Calu3 (cell line): ENCODE data around the gene SPTBN1. TPM values are rescaled to one million over a fixed set of nuclear protein-coding genes. Genes with fewer than 3 reads are reported as not detected.

Source experiments
- BruUV-seq: library from RNA; stranded (reverse); fragments of 400-500 nt; replicated peaks from 2 replicates; lab custom pipeline; 2021; lab: Mats Ljungman, UMichigan
- CTCF ChIA-PET: fragments of 300-600 bp; sonication (Branson Sonifier 250); formaldehyde crosslinking; loops from one replicate; lab custom pipeline; 2022; ENCODE audit warnings: antibody characterized with exemption; lab: Charles Lee
- DNase-seq: peaks from one replicate; pipeline ENCODE4 v3.0.0; 2022
- H3K27ac Mint-ChIP-seq: one replicate; pipeline ENCODE4 v1.8.0; 2022; ENCODE audit warnings: mixed read lengths; ENCODE audit not compliant: unreplicated experiment
- H3K27me3 Mint-ChIP-seq: one replicate; pipeline ENCODE4 v1.8.0; 2022; ENCODE audit warnings: mixed read lengths; ENCODE audit not compliant: unreplicated experiment
- H3K36me3 Mint-ChIP-seq: one replicate; pipeline ENCODE4 v1.8.0; 2022; ENCODE audit warnings: mild to moderate bottlenecking, moderate library complexity, mixed read lengths; ENCODE audit not compliant: insufficient read depth, unreplicated experiment
- H3K4me1 Mint-ChIP-seq: one replicate; pipeline ENCODE4 v1.8.0; 2022; ENCODE audit warnings: mild to moderate bottlenecking, low read depth, mixed read lengths; ENCODE audit not compliant: unreplicated experiment
- H3K4me3 Mint-ChIP-seq: one replicate; pipeline ENCODE4 v1.8.0; 2022; ENCODE audit warnings: mild to moderate bottlenecking, low read depth, moderate library complexity, mixed read lengths; ENCODE audit not compliant: unreplicated experiment
- H3K9me3 Mint-ChIP-seq: one replicate; pipeline ENCODE4 v1.8.0; 2022; ENCODE audit warnings: low read depth, mixed read lengths; ENCODE audit not compliant: unreplicated experiment
- intact Hi-C: fragments of 100-400 bp; cut with micrococcal nuclease; formaldehyde crosslinking; loops from one replicate; pipeline ENCODE4 v1.10.0; 2022; ENCODE audit not compliant: unreplicated experiment
- total RNA-seq: library from RNA; stranded (reverse); gene quantifications from 2 replicates; pipeline ENCODE4 v1.2.3, GENCODE V29; 2022
- TF ChIP-seq, protein P1 (sequence below): fragments of 200-600 bp; IDR thresholded peaks from one replicate; pipeline ENCODE4 v1.8.0; 2022; ENCODE audit warnings: antibody characterized with exemption; ENCODE audit not compliant: unreplicated experiment

The SPTBN1 gene
- total RNA-seq, 1 experiment from 2014 or later, result 611 TPM

- intact Hi-C loops, result no loop called here
- Mint-ChIP-seq H3K27me3 (no peaks in the 10 kb centered on the region), H3K36me3 (no peaks in the 10 kb centered on the region)
Observed at GRCh38 chr2:54434711-54435110, 21.4 kb upstream of the SPTBN1 start.

GRCh38 chr2:54435325-54436226, 20.6 kb upstream of the SPTBN1 start:
- no peak overlapping the region for H3K27ac Mint-ChIP-seq
- no peak overlapping the region for H3K4me3 Mint-ChIP-seq
- intact Hi-C loops, result no loop called here
- H3K27me3 Mint-ChIP-seq, result no peaks in the 10 kb centered on the region
- H3K9me3 Mint-ChIP-seq, result no peaks in the 10 kb centered on the region
- TF ChIP-seq, protein P1, sequence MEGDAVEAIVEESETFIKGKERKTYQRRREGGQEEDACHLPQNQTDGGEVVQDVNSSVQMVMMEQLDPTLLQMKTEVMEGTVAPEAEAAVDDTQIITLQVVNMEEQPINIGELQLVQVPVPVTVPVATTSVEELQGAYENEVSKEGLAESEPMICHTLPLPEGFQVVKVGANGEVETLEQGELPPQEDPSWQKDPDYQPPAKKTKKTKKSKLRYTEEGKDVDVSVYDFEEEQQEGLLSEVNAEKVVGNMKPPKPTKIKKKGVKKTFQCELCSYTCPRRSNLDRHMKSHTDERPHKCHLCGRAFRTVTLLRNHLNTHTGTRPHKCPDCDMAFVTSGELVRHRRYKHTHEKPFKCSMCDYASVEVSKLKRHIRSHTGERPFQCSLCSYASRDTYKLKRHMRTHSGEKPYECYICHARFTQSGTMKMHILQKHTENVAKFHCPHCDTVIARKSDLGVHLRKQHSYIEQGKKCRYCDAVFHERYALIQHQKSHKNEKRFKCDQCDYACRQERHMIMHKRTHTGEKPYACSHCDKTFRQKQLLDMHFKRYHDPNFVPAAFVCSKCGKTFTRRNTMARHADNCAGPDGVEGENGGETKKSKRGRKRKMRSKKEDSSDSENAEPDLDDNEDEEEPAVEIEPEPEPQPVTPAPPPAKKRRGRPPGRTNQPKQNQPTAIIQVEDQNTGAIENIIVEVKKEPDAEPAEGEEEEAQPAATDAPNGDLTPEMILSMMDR, result no peak
- CTCF ChIA-PET, result interaction anchor here (0.5 kb wide), 1 partner anchor 240 kb away, joined by 3 read pairs; no protein-coding TSS in a partner anchor
- no TSS peak for BruUV-seq
- H3K4me1 Mint-ChIP-seq, result no peaks in the 10 kb centered on the region
- no peak for DNase-seq
- no peaks in the 10 kb centered on the region for H3K36me3 Mint-ChIP-seq

More at GRCh38 chr2:54434711-54435110, 21.4 kb upstream of the SPTBN1 start:
- DNase-seq, result no peak
- H3K4me1 Mint-ChIP-seq, result no peaks in the 10 kb centered on the region
- H3K4me3 Mint-ChIP-seq, result no peak overlapping the region
- H3K9me3 Mint-ChIP-seq, result no peaks in the 10 kb centered on the region
- H3K27ac Mint-ChIP-seq, result no peak overlapping the region
- TF ChIP-seq, protein P1, result no peak
- no TSS peak for BruUV-seq
- CTCF ChIA-PET, result interaction anchor here (0.5 kb wide), 1 partner anchor 239 kb away, joined by 3 read pairs; no protein-coding TSS in a partner anchor

DNA sequence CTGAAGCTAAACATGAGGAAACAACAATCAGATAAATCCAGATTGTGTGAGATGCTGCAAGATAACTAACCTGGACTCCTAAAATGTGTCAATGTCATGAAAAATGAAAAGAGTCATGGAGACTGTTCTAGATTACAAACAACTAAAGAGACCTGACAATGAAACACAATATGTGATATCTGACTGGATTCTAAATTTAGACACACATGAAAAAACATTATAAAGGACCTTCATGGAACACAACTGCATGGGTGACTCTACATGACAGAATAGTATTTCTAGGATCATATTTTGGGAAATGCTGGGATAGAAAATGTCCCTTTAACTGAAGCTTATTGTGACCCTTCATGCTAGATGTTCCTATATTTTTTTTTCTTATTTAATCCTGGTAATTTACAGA, 18.5 kb upstream of the SPTBN1 start:
- intact Hi-C loops, result no loop called here
- Mint-ChIP-seq H3K27ac (no peak overlapping the region), H3K27me3 (no peaks in the 10 kb centered on the region), H3K4me1 (no peaks in the 10 kb centered on the region), H3K36me3 (no peaks in the 10 kb centered on the region), H3K9me3 (no peaks in the 10 kb centered on the region), H3K4me3 (no peak overlapping the region)
- TF ChIP-seq, protein P1, result no peak
- CTCF ChIA-PET, result no interaction called here
- no TSS peak for BruUV-seq
- no peak for DNase-seq

DNA sequence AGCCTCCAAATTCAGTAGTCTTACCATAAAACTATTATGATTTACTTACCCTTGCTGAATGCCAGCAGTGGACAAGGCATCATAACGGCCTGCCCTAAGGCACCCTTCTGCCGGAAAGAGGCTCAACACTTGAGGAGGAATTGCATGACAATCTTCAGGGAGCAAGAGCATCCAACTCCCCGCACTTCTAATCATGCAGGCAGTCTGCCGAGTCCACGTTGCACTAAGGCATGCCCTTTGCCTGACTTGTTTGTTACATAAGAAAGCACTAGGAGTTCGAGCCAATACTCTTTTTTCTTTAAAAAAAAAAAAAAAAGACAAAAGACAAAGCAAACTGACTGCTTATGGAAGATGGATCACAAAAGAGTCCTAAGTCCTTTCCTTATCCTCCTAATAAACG, 17.9 kb upstream of the SPTBN1 start:
- no peak overlapping the region for H3K4me3 Mint-ChIP-seq
- no peaks in the 10 kb centered on the region for H3K36me3 Mint-ChIP-seq
- intact Hi-C loops, result no loop called here
- H3K9me3 Mint-ChIP-seq, result no peaks in the 10 kb centered on the region
- H3K27ac Mint-ChIP-seq, result no peak overlapping the region
- CTCF ChIA-PET, result no interaction called here
- TF ChIP-seq, protein P1, result no peak
- DNase-seq, result no peak
- no TSS peak for BruUV-seq
- H3K27me3 Mint-ChIP-seq, result no peaks in the 10 kb centered on the region
- no peaks in the 10 kb centered on the region for H3K4me1 Mint-ChIP-seq
